GM06990 (cell line): ENCODE data around the gene LCN2.

Experiments used
- DNase-seq: peaks from one replicate; pipeline ENCODE4 v3.0.0-alpha.2; 2011; ENCODE audit not compliant: insufficient read length; ENCODE audit errors: extremely low read depth
- H3K27me3 ChIP-seq: replicated peaks from 2 replicates; pipeline ENCODE4 v1.6.0; 2011; ENCODE audit warnings: low read length; ENCODE audit not compliant: control insufficient read depth, insufficient read depth
- H3K36me3 ChIP-seq: 2 replicates; pipeline ENCODE4 v1.5.1; 2011; ENCODE audit warnings: low read length; ENCODE audit not compliant: control insufficient read depth, insufficient read depth
- H3K4me3 ChIP-seq: replicated peaks from 2 replicates; pipeline ENCODE4 v1.5.1; 2011; ENCODE audit warnings: low read depth, mild to moderate bottlenecking, control low read depth, low read length
- CTCF ChIP-seq: IDR thresholded peaks from 2 replicates; pipeline ENCODE4 v1.5.1; 2011; ENCODE audit warnings: low read length, control low read depth, mild to moderate bottlenecking, inconsistent platforms; ENCODE audit not compliant: insufficient read depth, poor library complexity, severe bottlenecking

Gene LCN2

GRCh38 chr9:128149001-128149701, at the start of gene LCN2:
LCN2 (plus strand) TSS chr9:128149453; CDS start chr9:128149526, 73 bp downstream.
- H3K4me3 ChIP-seq = no peak within 1 kb of the TSS
- TF ChIP-seq CTCF = no peak
- H3K27me3 ChIP-seq = no peaks in the 10 kb centered on the region; the same call in none of the 2 replicates
- H3K36me3 ChIP-seq = no peaks in the 10 kb centered on the region
- no peak for DNase-seq

- H3K36me3 ChIP-seq = peaks cover 27% of the 10 kb centered on the region
- H3K4me3 ChIP-seq = no peak overlapping the region
- DNase-seq = no peak
- H3K27me3 ChIP-seq = no peaks in the 10 kb centered on the region
- no peak for TF ChIP-seq CTCF
Measured at GRCh38 chr9:128099932-128100491, 49.2 kb upstream of the LCN2 start.

- Histone ChIP-seq H3K36me3 (peaks cover 29% of the 10 kb centered on the region), H3K4me3 (no peak overlapping the region), H3K27me3 (no peaks in the 10 kb centered on the region)
- TF ChIP-seq CTCF = no peak
- DNase-seq = no peak
Measured at GRCh38 chr9:128100581-128100980, 48.7 kb upstream of the LCN2 start.

- no peak for DNase-seq
- no peak for TF ChIP-seq CTCF
- peaks cover 35% of the 10 kb centered on the region for H3K36me3 ChIP-seq
- no peaks in the 10 kb centered on the region for H3K27me3 ChIP-seq
- H3K4me3 ChIP-seq = no peak overlapping the region
Measured at GRCh38 chr9:128101231-128101661, 48.0 kb upstream of the LCN2 start.

GRCh38 chr9:128101690-128102089, 47.6 kb upstream of the LCN2 start:
- DNase-seq = no peak
- Histone ChIP-seq H3K36me3 (peaks cover 39% of the 10 kb centered on the region), H3K27me3 (no peaks in the 10 kb centered on the region), H3K4me3 (no peak overlapping the region)
- no peak for TF ChIP-seq CTCF
